T follicular helper cell (primary cell): Measurements from ENCODE around the gene EHD4.

Experiments
- DNase-seq: peaks from one replicate; pipeline ENCODE4 v3.0.0-alpha.2; 2020; ENCODE audit warnings: low read depth

The EHD4 gene

GRCh38 chr15:41880156-41880877 lies 92.0 kb downstream of the EHD4 start:
- no peak for DNase-seq

- DNase-seq, result no peak
Observed at GRCh38 chr15:41879321-41879845, 93.0 kb downstream of the EHD4 start.

GRCh38 chr15:41878355-41878699 lies 94.0 kb downstream of the EHD4 start:
- DNase-seq, result no peak

- DNase-seq, result no peak
Observed at GRCh38 chr15:41877631-41878354, 94.6 kb downstream of the EHD4 start.

GRCh38 chr15:41876689-41877088 lies 95.7 kb downstream of the EHD4 start:
- DNase-seq, result no peak

GRCh38 chr15:41876007-41876406 lies 96.3 kb downstream of the EHD4 start:
- DNase-seq, result no peak

GRCh38 chr15:41874736-41875135 lies 97.6 kb downstream of the EHD4 start:
- no peak for DNase-seq

GRCh38 chr15:41873711-41874110 lies 98.6 kb downstream of the EHD4 start:
- DNase-seq, result no peak

GRCh38 chr15:41872166-41872747 lies 100.1 kb downstream of the EHD4 start:
- no peak for DNase-seq

GRCh38 chr15:41871175-41871905 lies 101.0 kb downstream of the EHD4 start:
- DNase-seq, result no peak

GRCh38 chr15:41870689-41871081 lies 101.7 kb downstream of the EHD4 start:
- peak; percentile 44 for DNase-seq

GRCh38 chr15:41869770-41870688 lies 102.3 kb downstream of the EHD4 start:
- DNase-seq, result no peak

GRCh38 chr15:41868321-41868720 lies 104.0 kb downstream of the EHD4 start:
- DNase-seq, result no peak

GRCh38 chr15:41866872-41867579 lies 105.3 kb downstream of the EHD4 start:
- no peak for DNase-seq

GRCh38 chr15:41866263-41866703 lies 106.1 kb downstream of the EHD4 start:
- no peak for DNase-seq

GRCh38 chr15:41865490-41866055 lies 106.8 kb downstream of the EHD4 start:
- DNase-seq, result no peak

GRCh38 chr15:41862515-41863116 lies 109.7 kb downstream of the EHD4 start:
- DNase-seq, result no peak

- no peak for DNase-seq
Observed at GRCh38 chr15:41861736-41862356, 110.5 kb downstream of the EHD4 start.
